ENCODE results near the gene RAD54L.
"Not testable (repeated sequence)": the region's sequence is repeated elsewhere in the genome, so short reads cannot be mapped to it uniquely, and the experiment has no call there.

The RAD54L gene

DNA sequence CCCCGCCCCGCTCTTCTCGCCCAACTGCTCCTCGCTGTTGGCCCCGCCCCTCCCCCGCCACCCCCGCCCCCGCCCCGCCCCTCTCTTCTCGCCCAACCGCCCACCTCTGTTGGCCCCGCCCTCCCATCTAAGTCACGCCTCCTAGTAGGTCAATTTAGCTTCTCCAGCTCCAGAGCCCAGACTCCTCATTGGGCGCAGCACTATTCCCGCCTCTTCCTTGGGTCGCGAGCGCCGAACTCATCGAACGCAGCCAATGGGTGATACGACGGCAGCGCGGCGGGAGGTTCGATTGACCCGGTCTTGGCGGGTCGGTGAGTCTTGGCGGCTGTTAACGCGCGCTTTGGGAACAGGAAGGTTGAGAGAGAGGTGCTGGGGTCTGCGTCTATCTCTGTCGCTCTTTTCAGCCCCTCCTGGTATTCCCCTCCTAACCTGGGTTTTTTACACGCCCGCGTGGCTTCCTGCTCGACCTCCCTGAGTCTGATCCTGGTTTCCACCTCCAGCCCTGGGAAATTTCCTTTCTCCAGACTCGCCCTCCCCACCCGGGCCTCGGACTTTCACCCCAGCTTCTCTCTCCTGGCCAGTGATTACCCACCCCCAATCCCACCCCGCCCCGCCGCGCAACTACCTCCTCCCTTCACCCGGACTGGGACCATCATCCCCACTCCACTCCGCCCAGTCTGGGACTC lies at the start of gene RAD54L:
Gene RAD54L (plus strand): TSS at position 328 of the 686 bp plus-strand sequence. CDS start 643 bp downstream, outside the sequence.
- peak; percentile 98 for DNase-seq

DNA sequence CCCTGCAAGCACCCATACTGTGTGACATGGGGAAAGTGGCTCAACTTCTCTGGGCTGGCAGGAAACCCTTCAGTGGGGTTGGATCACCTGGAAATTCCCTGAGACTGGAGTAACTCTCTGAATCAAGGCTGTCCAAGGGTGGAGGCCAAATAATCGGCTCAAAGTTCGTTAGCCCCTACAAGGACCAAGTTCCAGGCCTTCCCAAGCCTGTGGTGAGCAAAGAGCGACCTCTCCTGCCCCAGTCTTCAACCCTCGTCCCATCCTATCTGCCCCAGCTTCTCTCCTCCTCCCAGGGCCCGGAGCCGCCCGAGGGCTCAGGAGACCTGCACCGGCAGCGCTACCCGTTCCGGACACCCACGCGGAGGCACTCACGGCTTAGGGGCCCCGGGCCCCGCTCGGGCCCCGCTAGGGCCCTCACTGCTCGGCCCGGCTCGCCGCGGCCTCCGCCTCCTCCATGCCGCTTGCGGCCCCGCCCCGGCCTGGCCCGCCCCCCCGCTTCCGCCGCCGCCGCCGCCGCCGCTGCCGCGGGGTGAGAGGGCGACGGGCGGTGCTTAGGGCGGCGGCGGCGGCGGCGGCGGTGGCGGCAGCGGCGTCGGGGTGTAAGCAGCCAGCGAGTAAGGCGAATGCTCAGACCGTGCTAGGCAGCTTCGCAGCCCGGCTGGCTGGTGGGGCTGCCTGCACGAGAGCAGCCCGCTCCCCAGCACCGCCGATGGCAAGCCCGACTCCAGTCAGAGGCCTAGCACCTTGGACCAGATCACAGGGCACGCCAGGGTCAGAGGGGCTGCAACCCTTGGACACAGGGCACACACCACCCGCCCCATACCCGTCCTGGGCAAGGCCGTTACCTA lies 49.4 kb upstream of the RAD54L start, which contains the start of gene POMGNT1:
Gene POMGNT1 (minus strand): TSS at position 471 of the 848 bp plus-strand sequence. CDS start 613 bp downstream, outside the sequence.
- peak; percentile 82 for DNase-seq

- DNase-seq, result no peak
Observed at GRCh38 chr1:46199233-46199749, 48.3 kb upstream of the RAD54L start.

DNA sequence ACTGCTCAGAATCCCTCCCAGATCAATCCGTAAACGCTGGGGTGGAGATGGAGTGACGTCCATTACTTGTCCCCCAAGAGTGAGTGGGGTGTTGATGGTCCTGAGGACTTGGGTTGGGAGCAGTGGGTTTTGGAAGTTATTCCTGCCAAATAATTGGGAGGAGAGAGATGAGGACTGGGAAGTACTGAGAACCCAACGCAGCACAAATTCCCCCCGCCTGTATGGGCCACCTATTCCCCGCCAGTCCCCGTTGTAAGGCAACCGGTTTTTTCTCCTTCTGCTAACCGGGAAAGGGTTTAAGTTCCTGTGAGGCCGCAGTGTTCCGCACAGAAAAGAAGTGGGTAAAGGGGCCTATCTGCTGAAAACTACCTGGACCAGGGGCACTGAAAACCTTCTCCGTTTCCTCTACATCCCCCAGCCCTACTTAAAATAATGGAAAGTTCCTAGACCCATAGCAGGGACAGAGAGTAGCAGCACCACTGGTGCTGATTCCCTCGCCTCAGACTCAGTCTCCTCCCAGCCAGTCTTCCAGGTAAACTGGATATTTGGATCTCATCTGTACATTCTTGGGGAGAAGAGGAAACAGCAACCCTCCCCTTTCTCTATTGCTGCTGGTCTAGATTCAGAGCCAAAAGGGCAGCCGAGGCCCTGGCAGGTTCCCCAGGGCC lies 43.7 kb upstream of the RAD54L start:
- no peak for DNase-seq

DNA sequence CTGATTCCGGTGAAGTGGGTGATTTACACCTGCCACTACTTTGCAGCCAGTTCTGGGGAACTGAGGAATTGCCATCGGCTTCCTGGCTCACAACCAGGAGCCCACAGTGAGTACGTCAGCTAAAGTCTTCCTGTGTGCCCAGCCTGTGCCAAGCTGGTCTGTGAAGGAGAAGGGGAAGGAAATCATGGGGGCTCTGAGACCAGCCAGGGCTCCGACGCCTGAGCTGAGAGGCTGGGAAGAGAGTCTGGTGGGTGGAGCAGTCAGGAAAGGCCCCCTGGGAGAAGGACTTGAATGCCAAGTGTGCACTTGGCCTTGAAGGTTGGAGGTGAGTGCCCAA lies 43.2 kb upstream of the RAD54L start:
- no peak for DNase-seq

- no peak for DNase-seq
Observed at GRCh38 chr1:46205141-46205540, 42.4 kb upstream of the RAD54L start.

- no peak for DNase-seq
Observed at GRCh38 chr1:46205791-46206190, 41.8 kb upstream of the RAD54L start.

DNA sequence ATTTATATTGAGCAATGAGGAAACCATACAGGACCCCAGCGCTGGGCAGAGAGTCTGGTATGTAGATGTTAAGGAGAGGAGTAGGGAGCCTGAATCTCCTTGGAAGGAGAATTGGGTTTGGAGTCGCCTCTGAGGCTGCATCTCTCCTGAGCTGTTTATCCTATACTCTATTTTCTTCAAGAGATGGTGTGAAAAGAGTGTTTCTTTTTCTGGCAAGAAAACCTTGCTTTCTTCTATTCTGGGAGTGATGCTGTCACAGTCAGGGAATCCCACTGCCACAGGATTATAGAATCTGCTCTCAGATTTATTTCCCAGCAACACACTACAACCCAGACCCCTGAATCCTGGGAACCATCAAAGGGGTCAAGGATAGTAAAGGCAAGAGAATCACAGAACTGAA lies 41.2 kb upstream of the RAD54L start:
- no peak for DNase-seq

DNA sequence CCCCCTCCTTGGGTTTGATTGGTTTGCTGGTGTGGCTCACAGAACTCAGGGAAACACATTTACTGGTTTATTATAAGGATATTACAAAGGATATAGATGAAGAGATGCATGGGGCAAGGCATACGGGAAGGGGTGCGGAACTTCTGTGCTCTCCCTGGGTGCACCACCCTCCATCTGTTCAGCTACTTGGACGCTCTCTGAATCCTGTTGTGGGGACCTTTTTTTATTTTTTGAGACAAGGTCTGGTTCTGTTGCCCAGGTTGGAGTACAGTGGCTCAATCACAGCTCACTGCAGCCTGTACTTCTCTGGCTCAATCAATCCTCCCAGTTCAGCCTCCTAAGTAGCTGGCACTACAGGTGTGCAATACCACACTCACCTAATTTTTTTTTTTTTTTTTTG lies 37.0 kb upstream of the RAD54L start:
- no peak for DNase-seq

- DNase-seq, result no peak
Observed at GRCh38 chr1:46211051-46211450, 36.5 kb upstream of the RAD54L start.

GRCh38 chr1:46215504-46215903 lies 32.1 kb upstream of the RAD54L start:
- no peak for DNase-seq

DNA sequence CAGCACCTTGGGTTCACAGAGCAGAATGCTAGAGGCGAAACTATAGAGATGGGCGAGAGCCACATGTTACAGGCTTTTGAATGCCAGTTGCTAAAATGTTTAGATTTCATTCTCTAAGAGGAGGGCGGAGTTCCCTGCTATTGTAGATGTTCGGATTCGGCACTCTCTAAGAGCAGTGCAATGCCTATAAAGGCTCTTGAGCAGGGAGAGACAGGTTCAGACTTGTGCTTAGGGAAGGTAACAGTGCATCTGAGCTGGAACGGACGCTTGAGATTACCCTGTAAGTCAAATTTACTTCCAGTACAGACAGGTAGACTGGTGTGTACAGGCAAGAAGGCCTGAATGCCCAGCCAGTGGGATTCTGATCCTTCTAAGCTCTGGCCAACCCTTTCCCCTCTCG lies 29.1 kb upstream of the RAD54L start:
- DNase-seq, result no peak

DNA sequence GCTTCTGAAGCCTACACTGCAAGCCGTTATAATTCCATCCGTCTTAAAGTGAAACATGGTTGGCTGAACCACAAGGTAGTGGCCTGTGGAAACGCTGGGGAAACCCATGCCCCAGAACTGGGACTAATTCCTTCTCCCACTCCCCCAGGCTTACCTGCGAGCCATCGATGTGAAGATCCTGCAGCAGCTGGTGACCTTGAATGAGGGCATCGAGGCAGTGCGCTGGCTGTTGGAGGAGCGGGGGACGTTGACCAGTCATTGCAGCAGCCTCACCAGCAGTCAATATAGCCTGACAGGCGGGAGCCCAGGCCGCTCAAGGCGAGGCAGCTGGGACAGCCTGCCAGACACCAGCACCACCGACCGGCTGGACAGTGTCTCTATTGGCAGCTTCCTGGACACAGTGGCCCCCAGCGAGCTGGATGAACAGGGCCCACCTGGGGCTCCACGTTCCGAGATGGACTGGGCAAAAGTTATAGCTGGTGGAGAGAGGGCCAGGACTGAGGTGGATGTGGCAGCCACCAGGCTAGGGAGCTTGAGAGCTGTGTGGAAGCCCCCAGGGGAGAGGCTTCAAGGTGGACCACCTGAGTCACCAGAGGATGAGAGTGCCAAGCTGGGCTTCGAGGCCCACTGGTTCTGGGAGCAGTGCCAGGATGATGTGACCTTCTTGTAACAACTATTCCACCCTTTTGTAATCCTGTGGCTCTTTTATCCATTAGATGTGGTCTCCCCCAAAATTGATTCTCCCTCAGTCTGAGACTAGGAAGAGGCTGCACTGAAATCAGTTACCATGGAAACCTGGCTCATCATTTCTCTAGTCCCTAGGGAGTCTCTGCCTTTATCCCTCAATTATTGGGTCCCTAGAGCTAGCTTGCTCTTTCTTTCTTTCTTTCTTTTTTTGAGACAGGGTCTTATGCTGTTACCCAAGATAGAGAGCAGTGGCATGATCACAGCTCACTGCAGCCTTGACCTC lies 27.7 kb upstream of the RAD54L start:
- no peak for DNase-seq

DNA sequence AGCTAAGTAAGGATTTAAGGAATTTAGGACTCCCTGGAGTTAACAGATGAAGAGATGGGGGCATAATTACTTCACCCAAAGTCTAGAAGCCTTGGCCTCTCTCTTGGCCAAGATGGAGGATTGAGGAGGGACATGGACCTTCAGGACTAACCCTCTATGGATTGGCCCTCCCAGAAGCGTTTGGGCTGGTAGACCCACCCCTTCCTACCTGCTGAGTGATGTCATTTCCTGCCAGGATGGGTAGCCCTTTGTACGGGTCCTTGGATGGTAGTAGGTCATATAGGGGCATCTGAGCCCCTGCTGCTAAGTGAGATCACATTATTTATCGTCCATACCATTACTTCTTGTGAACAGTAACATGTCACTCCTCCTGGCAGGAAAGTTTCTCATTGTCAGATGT lies 26.8 kb upstream of the RAD54L start:
- DNase-seq, result no peak

DNA sequence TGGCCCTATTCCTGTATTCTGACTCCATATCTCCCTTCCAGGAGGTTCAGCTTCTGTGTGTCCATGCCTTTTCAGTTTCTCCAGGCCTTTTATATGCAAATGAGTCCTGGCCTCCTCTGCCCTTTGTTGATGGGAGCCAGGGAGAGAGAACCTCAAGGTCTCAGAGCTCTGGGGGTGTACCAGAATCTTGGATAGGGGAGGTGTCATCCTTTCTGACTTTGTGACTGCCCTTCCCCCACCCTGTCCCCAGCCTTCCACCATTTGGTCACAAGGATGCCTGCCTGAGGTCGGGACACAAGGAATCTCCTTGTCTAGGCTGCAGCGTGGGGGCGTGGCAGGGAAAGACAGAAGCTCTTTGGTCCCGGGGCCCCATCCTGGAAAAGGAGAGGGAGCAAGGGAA lies 25.8 kb upstream of the RAD54L start:
- no peak for DNase-seq

DNA sequence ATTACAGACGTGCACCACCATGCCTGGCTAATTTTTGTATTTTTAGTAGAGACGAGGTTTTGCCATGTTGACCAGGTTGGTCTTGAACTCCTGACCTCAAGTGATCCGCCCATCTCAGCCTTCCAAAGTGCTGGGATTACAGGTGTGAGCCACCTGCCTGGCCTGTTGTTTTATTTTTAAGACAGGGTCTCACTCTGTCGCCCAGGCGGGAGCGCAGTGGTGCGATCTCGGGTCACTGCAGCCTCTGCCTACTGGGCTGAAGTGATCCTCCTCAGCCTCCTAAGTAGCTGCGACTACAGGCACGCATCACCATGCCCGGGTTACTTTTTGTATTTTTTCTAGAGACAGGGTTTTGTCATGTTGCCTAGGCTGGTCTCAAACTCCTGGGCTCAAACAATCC lies 24.5 kb upstream of the RAD54L start:
- not testable (repeated sequence) for DNase-seq

GRCh38 chr1:46223472-46223943 lies 24.1 kb upstream of the RAD54L start:
- DNase-seq, result peak; percentile 71

DNA sequence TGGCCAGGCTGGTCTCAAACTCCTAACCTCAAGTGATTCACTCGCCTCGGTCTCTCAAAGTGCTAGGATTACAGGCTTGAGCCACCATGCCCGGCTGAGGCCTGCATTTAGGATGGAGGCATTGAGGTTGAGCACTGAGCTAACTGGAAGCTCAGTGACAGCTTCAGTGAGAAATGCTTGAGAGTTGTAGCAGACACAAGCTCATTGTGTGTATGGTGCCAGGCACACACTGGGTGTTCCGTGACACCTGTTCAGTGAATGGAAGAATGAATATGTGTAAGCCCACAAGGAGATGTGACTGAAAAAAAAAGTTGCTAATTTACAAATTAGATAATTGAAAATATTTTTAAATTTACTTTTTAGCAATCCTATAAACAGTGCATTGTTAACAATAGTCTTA lies 22.6 kb upstream of the RAD54L start:
- no peak for DNase-seq

DNA sequence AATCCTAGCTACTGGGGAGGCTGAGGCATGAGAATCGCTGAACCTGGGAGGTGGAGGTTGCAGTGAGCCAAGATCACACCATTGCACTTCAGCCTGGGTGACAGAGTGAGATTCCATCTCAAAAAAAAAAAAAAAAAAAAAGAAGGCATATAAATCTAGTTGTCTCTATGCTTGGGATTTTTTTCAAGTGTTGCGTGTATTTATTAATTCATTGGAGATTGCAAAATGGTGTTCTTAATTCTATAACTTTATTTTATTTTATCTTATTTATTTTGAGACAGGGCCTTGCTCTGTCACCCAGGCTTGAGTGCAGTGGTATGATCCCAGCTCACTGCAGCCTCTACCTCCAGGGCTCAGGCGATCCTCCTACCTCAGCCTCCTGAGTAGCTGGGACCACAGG lies 16.3 kb upstream of the RAD54L start:
- not testable (repeated sequence) for DNase-seq

DNA sequence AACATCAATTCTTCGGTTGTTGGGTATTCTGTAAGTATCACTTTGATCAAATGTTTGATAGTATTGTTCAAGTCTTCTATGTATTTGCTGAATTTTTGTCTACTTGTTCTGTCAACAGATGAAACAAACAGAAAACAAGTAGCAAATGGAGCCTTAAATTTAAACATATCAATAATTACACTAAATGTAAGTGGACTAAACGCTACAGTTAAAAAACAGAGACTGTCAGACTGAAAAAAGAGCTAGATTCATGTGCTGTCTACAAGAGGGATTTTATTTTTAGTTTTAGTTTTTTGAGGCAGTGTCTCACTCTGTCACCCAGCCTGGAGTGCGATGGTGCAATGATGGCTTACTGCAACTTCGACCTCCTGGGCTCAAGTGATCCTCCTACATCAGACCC lies 10.7 kb upstream of the RAD54L start:
- no peak for DNase-seq

GRCh38 chr1:46238865-46239264 lies 8.7 kb upstream of the RAD54L start:
- DNase-seq, result not testable (repeated sequence)

DNA sequence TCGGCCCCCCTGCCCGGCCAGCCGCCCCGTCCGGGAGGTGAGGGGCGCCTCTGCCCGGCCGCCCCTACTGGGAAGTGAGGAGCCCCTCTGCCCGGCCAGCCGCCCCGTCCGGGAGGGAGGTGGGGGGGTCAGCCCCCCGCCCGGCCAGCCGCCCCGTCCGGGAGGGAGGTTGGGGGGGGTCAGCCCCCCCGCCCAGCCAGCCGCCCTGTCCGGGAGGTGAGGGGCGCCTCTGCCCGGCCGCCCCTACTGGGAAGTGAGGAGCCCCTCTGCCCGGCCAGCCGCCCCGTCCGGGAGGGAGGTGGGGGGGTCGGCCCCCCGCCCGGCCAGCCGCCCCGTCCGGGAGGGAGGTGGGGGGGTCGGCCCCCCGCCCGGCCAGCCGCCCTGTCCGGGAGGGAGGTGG lies 5.8 kb upstream of the RAD54L start:
- DNase-seq, result not testable (repeated sequence)

All from CD4-positive, alpha-beta T cell treated with Interleukin-17A for 4 hours (primary cell).